Erythroblast (primary cell): ENCODE measurements around the gene SPOCK1.
"Not testable (repeated sequence)": the region's sequence is repeated elsewhere in the genome, so short reads cannot be mapped to it uniquely, and the experiment has no call there.

Experiments
- GATA1 ChIP-seq: IDR thresholded peaks from 2 replicates; pipeline ENCODE4 v1.6.1; 2011; ENCODE audit warnings: low read depth, mild to moderate bottlenecking, control low read depth, low read length, moderate library complexity
- POLR2A ChIP-seq: IDR thresholded peaks from 2 replicates; pipeline ENCODE4 v1.6.1; 2011; ENCODE audit warnings: mild to moderate bottlenecking, low read length

DNA sequence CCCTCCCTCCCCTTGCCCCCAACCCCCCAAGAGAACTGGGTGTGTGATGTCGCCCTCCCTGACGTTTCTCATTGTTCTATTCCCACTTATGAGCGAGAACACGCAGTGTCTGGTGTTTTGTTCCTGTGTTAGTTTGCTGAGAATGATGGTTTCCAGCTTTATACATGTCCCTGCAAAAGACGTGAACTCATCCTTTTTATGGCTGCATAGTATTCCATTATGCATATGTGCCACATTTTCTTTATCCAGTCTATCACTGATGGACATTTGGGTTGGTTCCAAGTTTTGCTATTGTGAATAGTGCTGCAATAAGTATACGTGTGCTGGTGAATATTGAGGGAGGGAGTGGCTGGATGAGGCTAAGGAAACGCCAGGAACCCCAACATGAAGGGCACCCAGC is 108.1 kb downstream of the SPOCK1 start:
- not testable (repeated sequence) for TF ChIP-seq POLR2A, GATA1
